Spinal cord (tissue), 10 donors: ENCODE data around the gene ARHGAP22. TPM values are rescaled to one million over a fixed set of nuclear protein-coding genes. Genes with fewer than 3 reads are reported as not detected.

Experiments used
- DNase-seq, 6 donors: peaks; one replicate each; pipeline versions ENCODE4 v3.0.0 to v3.0.0-alpha.2; 2013 to 2015; ENCODE audit warnings: low spot score in 6 of 6, low read depth in 4 of 6
- H3K27ac ChIP-seq: one replicate; pipeline ENCODE4 v1.5.1; 2013; ENCODE audit warnings: low read depth, low read length, control low read depth
- H3K27me3 ChIP-seq: one replicate; pipeline ENCODE4 v1.6.1; 2013; ENCODE audit warnings: low read length; ENCODE audit not compliant: control insufficient read depth, insufficient read depth
- H3K36me3 ChIP-seq: one replicate; pipeline ENCODE4 v1.6.1; 2013; ENCODE audit warnings: low read length; ENCODE audit not compliant: control insufficient read depth, insufficient read depth
- H3K4me1 ChIP-seq: one replicate; pipeline ENCODE4 v1.6.1; 2013; ENCODE audit warnings: low read length; ENCODE audit not compliant: control insufficient read depth, insufficient read depth
- H3K4me3 ChIP-seq: one replicate; pipeline ENCODE4 v1.5.1; 2013; ENCODE audit warnings: low read depth, low read length, control low read depth
- H3K9me3 ChIP-seq: one replicate; pipeline ENCODE4 v1.6.1; 2013; ENCODE audit warnings: low read length; ENCODE audit not compliant: control insufficient read depth, insufficient read depth
- WGBS: methylation state at CpG from one replicate; pipeline ENCODE4 v1.1.5; 2013; ENCODE audit warnings: missing lambda C conversion rate; ENCODE audit not compliant: insufficient coverage; 5-methylcytosine and 5-hydroxymethylcytosine counted together
- polyA plus RNA-seq, 2 donors: library from polyadenylated mRNA; unstranded; fragments of 120-200 nt; gene quantifications; one replicate each; pipeline ENCODE4 v1.2.1, GENCODE V29; 2013; ENCODE audit not compliant: insufficient read length in 2 of 2
- total RNA-seq, 2 donors: library from RNA; depleted of rRNA in 1 of 2; stranded (reverse); fragments of 120-200 nt in 1 of 2; fragments of >200 nt in 1 of 2; gene quantifications; one replicate each; pipeline versions ENCODE4 v1.2.3 to v1.2.4, GENCODE V29; 2013 to 2014
- donor health status: healthy.

The ARHGAP22 gene
- total and polyA plus RNA-seq, 4 donors: 6.2 to 13.2 (median 11.9) TPM

- Histone ChIP-seq H3K4me3 (no peak overlapping the region), H3K27me3 (no peaks in the 10 kb centered on the region), H3K36me3 (no peaks in the 10 kb centered on the region), H3K4me1 (peaks cover 7% of the 10 kb centered on the region), H3K27ac (no peak overlapping the region), H3K9me3 (no peaks in the 10 kb centered on the region)
- WGBS: 88% methylated on average over 2 of the region's 5 CpGs
- no peak for DNase-seq
Observed at GRCh38 chr10:48556065-48556464, 48.8 kb downstream of the ARHGAP22 start.

- no peak for DNase-seq
- Histone ChIP-seq H3K4me3 (no peak overlapping the region), H3K9me3 (no peaks in the 10 kb centered on the region), H3K36me3 (no peaks in the 10 kb centered on the region), H3K27me3 (no peaks in the 10 kb centered on the region), H3K4me1 (peaks cover 7% of the 10 kb centered on the region), H3K27ac (no peak overlapping the region)
- WGBS: 83% methylated on average over 7 of the region's 9 CpGs
Observed at GRCh38 chr10:48555310-48556042, 49.4 kb downstream of the ARHGAP22 start.

DNA sequence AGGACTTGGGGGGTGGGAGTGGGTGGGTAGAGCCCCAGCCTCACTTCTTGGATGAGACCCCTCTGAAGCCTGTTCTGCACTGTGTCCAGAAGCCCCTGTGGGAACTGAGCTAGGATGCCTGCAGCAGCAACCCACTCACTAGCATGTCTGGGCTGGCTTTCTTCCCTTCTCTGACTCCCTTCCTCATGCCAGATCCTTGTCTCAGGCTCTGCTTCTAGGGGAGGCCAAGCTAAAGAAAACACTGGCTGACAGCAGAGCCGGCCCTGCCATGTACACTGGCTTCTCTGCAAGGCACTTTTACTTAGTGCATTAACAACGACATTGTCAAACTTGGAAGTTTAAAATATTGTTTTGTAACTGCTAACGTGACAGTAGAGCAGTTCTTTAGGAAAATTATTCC lies 50.2 kb downstream of the ARHGAP22 start:
- peak in 2 of 6 donors; percentile 6 to 55 for DNase-seq
- no peak overlapping the region for H3K4me3 ChIP-seq
- peaks cover 7% of the 10 kb centered on the region for H3K4me1 ChIP-seq
- H3K36me3 ChIP-seq: no peaks in the 10 kb centered on the region
- 60% methylated on average over 1 of the region's 3 CpGs for WGBS
- no peaks in the 10 kb centered on the region for H3K27me3 ChIP-seq
- H3K27ac ChIP-seq: no peak overlapping the region
- no peaks in the 10 kb centered on the region for H3K9me3 ChIP-seq

- Histone ChIP-seq H3K9me3 (no peaks in the 10 kb centered on the region), H3K27me3 (no peaks in the 10 kb centered on the region), H3K27ac (no peak overlapping the region), H3K36me3 (no peaks in the 10 kb centered on the region), H3K4me1 (peaks cover 7% of the 10 kb centered on the region), H3K4me3 (no peak overlapping the region)
- DNase-seq: peak in 1 of 6 donors; percentile 23
- WGBS: 93% methylated on average over 2 of the region's 3 CpGs
Observed at GRCh38 chr10:48554246-48554645, 50.6 kb downstream of the ARHGAP22 start.

DNA sequence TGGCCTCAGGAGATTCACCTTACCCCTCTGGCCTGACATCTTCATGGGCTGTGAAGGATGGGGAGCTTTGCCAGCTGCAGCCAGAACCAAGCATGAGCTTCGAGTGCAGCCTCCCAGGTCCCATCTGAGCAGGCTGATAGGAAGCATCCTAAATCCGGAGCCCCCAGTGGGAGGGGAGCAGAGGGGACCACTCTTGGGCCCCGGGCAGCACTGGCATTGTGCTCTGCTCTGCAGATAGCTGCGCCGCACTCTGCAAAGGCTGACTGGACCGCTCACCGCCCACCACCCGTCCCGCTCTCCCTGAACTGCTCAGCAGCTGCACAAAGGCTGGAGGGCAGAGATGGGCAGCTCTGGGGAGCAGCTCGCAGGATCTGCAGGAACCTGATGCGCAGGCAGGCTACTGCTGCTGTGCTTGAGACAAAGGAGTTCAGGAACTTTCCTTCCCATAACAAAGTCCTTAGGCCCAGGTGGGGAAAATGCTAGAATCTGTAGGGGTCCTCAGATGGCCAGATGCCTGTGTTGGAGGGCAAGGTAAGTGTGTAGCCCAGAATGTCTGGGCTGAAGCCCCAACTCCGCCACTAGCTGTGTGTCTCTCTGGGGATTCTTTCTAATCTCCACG lies 51.8 kb downstream of the ARHGAP22 start:
- Histone ChIP-seq H3K27me3 (no peaks in the 10 kb centered on the region), H3K4me3 (no peak overlapping the region), H3K9me3 (no peaks in the 10 kb centered on the region), H3K36me3 (no peaks in the 10 kb centered on the region), H3K4me1 (peaks cover 8% of the 10 kb centered on the region), H3K27ac (no peak overlapping the region)
- 83% methylated on average over 9 of the region's 13 CpGs for WGBS
- DNase-seq: no peak

DNA sequence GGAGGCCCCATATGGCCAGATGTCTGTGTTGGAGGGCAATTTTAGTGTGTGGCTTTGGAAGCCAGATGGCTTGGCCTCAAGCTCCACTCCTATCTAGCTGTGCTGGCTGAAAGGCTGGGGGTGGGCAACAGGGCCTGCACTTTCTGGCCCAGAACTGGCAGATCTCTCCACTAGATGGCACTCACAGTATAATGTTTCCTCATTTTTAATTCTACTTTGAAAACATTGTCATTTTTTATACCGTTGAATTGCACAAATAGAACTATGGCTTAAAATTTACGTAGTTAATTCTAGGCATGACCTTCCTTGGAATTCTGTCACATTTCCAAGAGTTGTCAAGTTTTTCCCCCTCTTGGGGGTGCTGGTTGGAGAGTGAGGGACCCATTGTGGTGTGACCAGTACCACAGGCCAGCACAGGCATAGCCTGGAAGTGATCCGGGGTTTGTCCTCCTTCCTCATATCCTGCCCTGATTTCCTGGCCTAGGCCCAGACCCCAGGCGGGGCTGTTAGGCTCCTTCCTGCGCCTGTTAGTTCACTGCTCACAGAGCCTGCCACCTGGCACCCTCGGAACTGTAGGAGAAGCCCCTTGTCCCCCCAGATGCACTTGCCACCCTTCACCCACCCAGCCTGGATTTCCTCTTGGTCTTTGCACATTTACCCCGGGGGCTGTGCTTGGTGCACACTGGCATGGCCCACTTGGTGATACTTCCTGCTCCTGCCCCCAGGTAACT lies 52.8 kb downstream of the ARHGAP22 start:
- H3K27me3 ChIP-seq: no peaks in the 10 kb centered on the region
- no peak overlapping the region for H3K27ac ChIP-seq
- 84% methylated on average over 5 of the region's 7 CpGs for WGBS
- peak; percentile 33 to 90 (median 50) for DNase-seq
- peaks cover 16% of the 10 kb centered on the region for H3K4me1 ChIP-seq
- no peaks in the 10 kb centered on the region for H3K36me3 ChIP-seq
- H3K9me3 ChIP-seq: no peaks in the 10 kb centered on the region
- no peak overlapping the region for H3K4me3 ChIP-seq

DNA sequence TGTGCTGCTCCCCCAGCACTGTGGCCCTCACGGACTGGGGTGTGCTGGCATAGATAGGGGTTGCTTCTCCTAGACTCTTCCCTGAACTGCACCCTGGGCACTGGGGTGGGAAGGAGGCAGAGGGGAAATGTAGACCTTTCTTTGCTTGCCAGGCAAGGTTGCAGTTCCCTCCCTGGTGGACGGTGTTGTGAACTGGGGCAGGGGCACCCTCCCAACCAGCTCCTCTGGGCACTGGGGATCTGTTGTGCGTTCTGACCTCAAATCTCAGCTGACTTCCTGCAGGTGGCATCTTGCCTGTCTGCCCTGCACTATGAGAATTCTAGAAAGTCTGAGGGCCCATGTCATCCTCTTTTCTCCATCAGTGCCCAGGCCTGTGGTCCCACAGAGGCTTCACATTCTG lies 53.9 kb downstream of the ARHGAP22 start:
- Histone ChIP-seq H3K36me3 (no peaks in the 10 kb centered on the region), H3K27ac (no peak overlapping the region), H3K4me3 (no peak overlapping the region), H3K27me3 (no peaks in the 10 kb centered on the region), H3K9me3 (no peaks in the 10 kb centered on the region), H3K4me1 (peaks cover 16% of the 10 kb centered on the region)
- DNase-seq: no peak
- WGBS: 80% methylated on average over 2 of the region's 3 CpGs

DNA sequence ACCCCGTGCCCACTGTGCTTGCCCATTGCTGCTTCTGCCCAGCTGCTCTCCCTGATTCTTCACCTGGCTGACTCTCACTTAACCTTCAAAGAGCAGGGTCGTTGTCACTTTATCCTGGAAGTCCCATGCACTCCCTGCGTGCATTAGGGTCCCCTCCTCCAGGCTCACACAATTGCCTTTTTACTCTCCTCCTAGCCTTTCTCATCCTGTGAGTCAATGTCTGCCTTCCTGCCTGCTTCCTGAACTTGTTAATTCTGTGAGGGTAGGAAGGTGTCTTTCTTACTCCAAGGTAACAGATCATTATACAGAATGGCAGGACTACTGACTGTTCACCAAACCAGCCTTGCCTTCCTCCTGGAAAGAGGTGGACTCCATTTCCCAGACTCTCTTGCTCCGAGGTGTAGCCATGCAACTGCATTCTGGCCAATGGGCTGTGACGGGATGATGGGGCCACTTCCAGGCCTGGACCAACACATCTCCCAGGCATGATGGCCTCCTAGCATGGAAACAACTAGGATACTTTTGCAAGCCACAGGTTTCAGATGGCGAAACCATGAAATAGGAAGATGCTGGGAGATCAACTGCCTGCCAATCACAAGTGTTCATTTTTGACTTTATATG lies 54.7 kb downstream of the ARHGAP22 start:
- Histone ChIP-seq H3K9me3 (no peaks in the 10 kb centered on the region), H3K36me3 (no peaks in the 10 kb centered on the region), H3K4me1 (peaks cover 19% of the 10 kb centered on the region), H3K27me3 (no peaks in the 10 kb centered on the region), H3K27ac (no peak overlapping the region), H3K4me3 (no peak overlapping the region)
- WGBS: 95% methylated on average over 6 of the region's 6 CpGs
- DNase-seq: no peak

DNA sequence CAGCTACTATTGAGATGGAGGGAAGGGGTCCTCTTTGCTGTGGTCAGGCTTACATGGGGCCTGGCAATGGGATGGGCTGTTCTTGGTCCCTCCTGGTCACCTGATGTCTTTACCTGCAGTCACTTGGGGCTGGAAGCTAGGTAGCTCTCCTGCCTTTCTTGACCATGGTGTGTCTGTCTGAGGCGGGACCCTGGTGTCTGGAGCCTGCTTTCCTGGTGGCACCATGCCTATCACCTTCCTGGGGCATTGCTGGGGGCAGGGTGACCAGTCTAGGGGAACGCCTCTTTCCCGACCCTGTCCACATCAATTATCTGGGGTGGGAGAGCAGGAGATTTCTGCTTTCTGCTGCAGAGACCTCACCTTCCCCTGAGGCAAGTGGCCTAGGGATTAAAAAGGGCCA lies 55.6 kb downstream of the ARHGAP22 start:
- H3K27me3 ChIP-seq: no peaks in the 10 kb centered on the region
- WGBS: 83% methylated on average over 2 of the region's 3 CpGs
- no peak overlapping the region for H3K4me3 ChIP-seq
- no peaks in the 10 kb centered on the region for H3K9me3 ChIP-seq
- DNase-seq: no peak
- peaks cover 18% of the 10 kb centered on the region for H3K4me1 ChIP-seq
- H3K36me3 ChIP-seq: no peaks in the 10 kb centered on the region
- no peak overlapping the region for H3K27ac ChIP-seq
